ENCODE measurements around the gene CDH23.

DNA sequence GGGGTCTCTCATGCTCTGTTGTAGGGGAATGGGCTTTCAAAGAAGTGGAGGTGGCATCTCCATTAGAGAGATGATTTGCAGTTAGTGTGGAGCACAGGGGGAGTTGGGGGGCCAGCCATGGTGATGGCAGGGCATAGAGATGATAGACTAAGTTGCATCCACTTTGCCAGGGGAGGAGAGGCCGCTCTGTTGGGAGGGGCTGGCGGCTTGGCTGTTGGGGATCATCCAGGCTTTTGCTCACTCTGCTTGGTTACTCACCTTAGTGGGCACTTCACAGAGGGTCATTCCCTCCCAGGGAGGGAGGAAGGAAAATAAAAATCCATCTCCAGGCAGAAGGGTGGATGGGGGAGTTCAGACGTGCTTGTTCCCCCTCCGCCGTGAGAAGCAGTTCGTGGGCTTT lies 31.4 kb upstream of the CDH23 start:
- TF ChIP-seq, protein P1, sequence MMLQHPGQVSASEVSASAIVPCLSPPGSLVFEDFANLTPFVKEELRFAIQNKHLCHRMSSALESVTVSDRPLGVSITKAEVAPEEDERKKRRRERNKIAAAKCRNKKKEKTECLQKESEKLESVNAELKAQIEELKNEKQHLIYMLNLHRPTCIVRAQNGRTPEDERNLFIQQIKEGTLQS (CRISPR knock-in tag; conservative IDR thresholded peaks at IDR 0.05), result no peak
- TF ChIP-seq, protein P2, sequence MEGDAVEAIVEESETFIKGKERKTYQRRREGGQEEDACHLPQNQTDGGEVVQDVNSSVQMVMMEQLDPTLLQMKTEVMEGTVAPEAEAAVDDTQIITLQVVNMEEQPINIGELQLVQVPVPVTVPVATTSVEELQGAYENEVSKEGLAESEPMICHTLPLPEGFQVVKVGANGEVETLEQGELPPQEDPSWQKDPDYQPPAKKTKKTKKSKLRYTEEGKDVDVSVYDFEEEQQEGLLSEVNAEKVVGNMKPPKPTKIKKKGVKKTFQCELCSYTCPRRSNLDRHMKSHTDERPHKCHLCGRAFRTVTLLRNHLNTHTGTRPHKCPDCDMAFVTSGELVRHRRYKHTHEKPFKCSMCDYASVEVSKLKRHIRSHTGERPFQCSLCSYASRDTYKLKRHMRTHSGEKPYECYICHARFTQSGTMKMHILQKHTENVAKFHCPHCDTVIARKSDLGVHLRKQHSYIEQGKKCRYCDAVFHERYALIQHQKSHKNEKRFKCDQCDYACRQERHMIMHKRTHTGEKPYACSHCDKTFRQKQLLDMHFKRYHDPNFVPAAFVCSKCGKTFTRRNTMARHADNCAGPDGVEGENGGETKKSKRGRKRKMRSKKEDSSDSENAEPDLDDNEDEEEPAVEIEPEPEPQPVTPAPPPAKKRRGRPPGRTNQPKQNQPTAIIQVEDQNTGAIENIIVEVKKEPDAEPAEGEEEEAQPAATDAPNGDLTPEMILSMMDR (IDR thresholded peaks at IDR 0.05), result no peak
- no peak for TF ChIP-seq JAZF1 (CRISPR knock-in tag; IDR thresholded peaks at IDR 0.05)
- TF ChIP-seq, protein P3, sequence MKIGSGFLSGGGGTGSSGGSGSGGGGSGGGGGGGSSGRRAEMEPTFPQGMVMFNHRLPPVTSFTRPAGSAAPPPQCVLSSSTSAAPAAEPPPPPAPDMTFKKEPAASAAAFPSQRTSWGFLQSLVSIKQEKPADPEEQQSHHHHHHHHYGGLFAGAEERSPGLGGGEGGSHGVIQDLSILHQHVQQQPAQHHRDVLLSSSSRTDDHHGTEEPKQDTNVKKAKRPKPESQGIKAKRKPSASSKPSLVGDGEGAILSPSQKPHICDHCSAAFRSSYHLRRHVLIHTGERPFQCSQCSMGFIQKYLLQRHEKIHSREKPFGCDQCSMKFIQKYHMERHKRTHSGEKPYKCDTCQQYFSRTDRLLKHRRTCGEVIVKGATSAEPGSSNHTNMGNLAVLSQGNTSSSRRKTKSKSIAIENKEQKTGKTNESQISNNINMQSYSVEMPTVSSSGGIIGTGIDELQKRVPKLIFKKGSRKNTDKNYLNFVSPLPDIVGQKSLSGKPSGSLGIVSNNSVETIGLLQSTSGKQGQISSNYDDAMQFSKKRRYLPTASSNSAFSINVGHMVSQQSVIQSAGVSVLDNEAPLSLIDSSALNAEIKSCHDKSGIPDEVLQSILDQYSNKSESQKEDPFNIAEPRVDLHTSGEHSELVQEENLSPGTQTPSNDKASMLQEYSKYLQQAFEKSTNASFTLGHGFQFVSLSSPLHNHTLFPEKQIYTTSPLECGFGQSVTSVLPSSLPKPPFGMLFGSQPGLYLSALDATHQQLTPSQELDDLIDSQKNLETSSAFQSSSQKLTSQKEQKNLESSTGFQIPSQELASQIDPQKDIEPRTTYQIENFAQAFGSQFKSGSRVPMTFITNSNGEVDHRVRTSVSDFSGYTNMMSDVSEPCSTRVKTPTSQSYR (CRISPR knock-in tag; IDR thresholded peaks at IDR 0.05), result no peak
- TF ChIP-seq NR1H2 (CRISPR knock-in tag; IDR thresholded peaks at IDR 0.05), result no peak
- TF ChIP-seq NR3C1 (CRISPR knock-in tag; conservative IDR thresholded peaks at IDR 0.05; ENCODE audit: low read depth), result no peak
- TF ChIP-seq, protein P4, sequence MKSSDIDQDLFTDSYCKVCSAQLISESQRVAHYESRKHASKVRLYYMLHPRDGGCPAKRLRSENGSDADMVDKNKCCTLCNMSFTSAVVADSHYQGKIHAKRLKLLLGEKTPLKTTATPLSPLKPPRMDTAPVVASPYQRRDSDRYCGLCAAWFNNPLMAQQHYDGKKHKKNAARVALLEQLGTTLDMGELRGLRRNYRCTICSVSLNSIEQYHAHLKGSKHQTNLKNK (CRISPR knock-in tag; IDR thresholded peaks at IDR 0.05), result no peak
- TF ChIP-seq NFYB (CRISPR knock-in tag; conservative IDR thresholded peaks at IDR 0.05; ENCODE audit: low read depth), result no peak
- no peak for TF ChIP-seq CREM (CRISPR knock-in tag; IDR thresholded peaks at IDR 0.05)
- TF ChIP-seq RELA (CRISPR knock-in tag; IDR thresholded peaks at IDR 0.05; ENCODE audit: borderline replicate concordance), result no peak
- TF ChIP-seq, protein P5, sequence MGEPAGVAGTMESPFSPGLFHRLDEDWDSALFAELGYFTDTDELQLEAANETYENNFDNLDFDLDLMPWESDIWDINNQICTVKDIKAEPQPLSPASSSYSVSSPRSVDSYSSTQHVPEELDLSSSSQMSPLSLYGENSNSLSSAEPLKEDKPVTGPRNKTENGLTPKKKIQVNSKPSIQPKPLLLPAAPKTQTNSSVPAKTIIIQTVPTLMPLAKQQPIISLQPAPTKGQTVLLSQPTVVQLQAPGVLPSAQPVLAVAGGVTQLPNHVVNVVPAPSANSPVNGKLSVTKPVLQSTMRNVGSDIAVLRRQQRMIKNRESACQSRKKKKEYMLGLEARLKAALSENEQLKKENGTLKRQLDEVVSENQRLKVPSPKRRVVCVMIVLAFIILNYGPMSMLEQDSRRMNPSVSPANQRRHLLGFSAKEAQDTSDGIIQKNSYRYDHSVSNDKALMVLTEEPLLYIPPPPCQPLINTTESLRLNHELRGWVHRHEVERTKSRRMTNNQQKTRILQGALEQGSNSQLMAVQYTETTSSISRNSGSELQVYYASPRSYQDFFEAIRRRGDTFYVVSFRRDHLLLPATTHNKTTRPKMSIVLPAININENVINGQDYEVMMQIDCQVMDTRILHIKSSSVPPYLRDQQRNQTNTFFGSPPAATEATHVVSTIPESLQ (CRISPR knock-in tag; IDR thresholded peaks at IDR 0.05), result no peak
- no peak for TF ChIP-seq ZNF138 (CRISPR knock-in tag; conservative IDR thresholded peaks at IDR 0.05)
- no peak for TF ChIP-seq CBFB (CRISPR knock-in tag; IDR thresholded peaks at IDR 0.05; ENCODE audit: low read depth)

Data from WTC11 (cell line).